ENCODE data around the gene NPHP3.

NPHP3 gene

DNA sequence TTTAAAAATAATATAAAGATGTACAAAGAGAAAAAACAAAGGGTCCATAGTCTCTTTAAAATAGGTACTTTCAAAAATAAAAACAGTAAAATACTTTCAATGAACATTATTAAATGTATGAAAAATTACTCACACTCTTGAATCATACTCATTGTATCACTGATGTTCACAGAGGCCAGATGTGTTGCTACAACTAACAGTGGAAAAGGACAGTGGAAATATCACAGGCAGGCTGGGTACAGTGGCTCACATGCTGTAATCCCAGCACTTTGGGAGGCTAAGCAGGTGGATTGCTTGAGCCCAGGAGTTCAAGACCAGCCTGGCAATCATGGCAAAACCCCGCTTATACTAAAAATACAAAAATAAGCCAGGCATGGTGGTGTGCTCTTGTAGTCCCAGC is 26.8 kb downstream of the NPHP3 start:
- peaks cover 0 to 3% of the 10 kb centered on the region in 2 donors for H3K4me1 ChIP-seq (ENCODE audit: control insufficient read depth in 2 of 2, insufficient read depth in 2 of 2, low read length in 2 of 2)
- H3K4me3 ChIP-seq (ENCODE audit: low read length in 2 of 2) = no peak overlapping the region
- H3K27ac ChIP-seq (ENCODE audit: low read depth in 2 of 2, low read length in 2 of 2) = no peak overlapping the region
- H3K9ac ChIP-seq (ENCODE audit: low read depth in 1 of 2, low read length in 2 of 2) = no peak overlapping the region
- peaks cover 43 to 65% of the 10 kb centered on the region in 2 donors for H3K36me3 ChIP-seq (ENCODE audit: control insufficient read depth in 2 of 2, insufficient read depth in 2 of 2, low read length in 2 of 2)
- no peaks in the 10 kb centered on the region for H3K9me3 ChIP-seq (ENCODE audit: control insufficient read depth in 2 of 2, low read length in 2 of 2)
- H3K27me3 ChIP-seq (ENCODE audit: control insufficient read depth in 2 of 2, insufficient read depth in 2 of 2, low read length in 2 of 2) = no peaks in the 10 kb centered on the region

DNA sequence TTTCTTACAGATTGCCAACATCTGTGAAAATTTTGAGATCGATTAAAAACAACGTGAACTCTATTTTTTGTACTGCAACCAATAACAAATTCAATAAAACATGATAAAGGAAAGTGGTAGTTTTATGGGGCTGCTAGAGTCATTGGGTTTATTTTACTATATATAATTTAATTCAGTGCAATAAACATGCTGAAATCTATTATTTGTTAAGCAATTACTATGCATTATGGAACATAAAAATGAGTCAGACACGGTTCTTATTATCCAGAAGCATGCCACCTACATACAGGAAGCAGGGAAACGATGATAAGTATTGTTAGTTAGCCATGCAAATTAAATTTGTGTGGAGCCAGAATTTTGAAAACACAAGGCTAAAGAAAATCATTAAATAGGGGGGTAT is 27.2 kb downstream of the NPHP3 start:
- no peaks in the 10 kb centered on the region for H3K9me3 ChIP-seq (ENCODE audit: control insufficient read depth in 2 of 2, low read length in 2 of 2)
- H3K27ac ChIP-seq (ENCODE audit: low read depth in 2 of 2, low read length in 2 of 2) = no peak overlapping the region
- no peak overlapping the region for H3K4me3 ChIP-seq (ENCODE audit: low read length in 2 of 2)
- H3K36me3 ChIP-seq (ENCODE audit: control insufficient read depth in 2 of 2, insufficient read depth in 2 of 2, low read length in 2 of 2) = peaks cover 40 to 65% of the 10 kb centered on the region in 2 donors
- H3K27me3 ChIP-seq (ENCODE audit: control insufficient read depth in 2 of 2, insufficient read depth in 2 of 2, low read length in 2 of 2) = no peaks in the 10 kb centered on the region
- H3K4me1 ChIP-seq (ENCODE audit: control insufficient read depth in 2 of 2, insufficient read depth in 2 of 2, low read length in 2 of 2) = peaks cover 0 to 3% of the 10 kb centered on the region in 2 donors
- H3K9ac ChIP-seq (ENCODE audit: low read depth in 1 of 2, low read length in 2 of 2) = no peak overlapping the region

DNA sequence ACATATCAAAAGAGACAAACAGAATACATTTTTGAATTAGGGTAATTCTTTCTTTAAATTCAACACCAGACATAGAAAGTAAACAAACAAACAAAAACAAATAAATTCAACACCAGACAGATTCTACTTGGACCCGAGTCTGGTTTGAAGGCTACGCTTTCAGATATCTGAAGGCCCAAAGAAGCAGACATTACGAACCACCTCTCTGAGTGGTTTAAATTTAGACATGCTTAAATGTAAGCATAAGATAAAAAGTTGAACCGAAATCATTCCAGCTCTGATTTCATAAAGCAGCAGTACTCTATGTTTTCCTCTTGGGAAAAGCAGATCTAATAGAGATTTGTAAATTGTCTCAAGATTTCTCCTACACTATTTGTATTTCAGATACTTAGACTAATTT is 32.2 kb downstream of the NPHP3 start:
- Histone ChIP-seq H3K27me3 (ENCODE audit: control insufficient read depth in 2 of 2, insufficient read depth in 2 of 2, low read length in 2 of 2) (no peaks in the 10 kb centered on the region), H3K36me3 (ENCODE audit: control insufficient read depth in 2 of 2, insufficient read depth in 2 of 2, low read length in 2 of 2) (peaks cover 45 to 61% of the 10 kb centered on the region in 2 donors), H3K27ac (ENCODE audit: low read depth in 2 of 2, low read length in 2 of 2) (no peak overlapping the region), H3K9ac (ENCODE audit: low read depth in 1 of 2, low read length in 2 of 2) (no peak overlapping the region), H3K4me1 (ENCODE audit: control insufficient read depth in 2 of 2, insufficient read depth in 2 of 2, low read length in 2 of 2) (no peaks in the 10 kb centered on the region), H3K4me3 (ENCODE audit: low read length in 2 of 2) (no peak overlapping the region), H3K9me3 (ENCODE audit: control insufficient read depth in 2 of 2, low read length in 2 of 2) (no peaks in the 10 kb centered on the region)

DNA sequence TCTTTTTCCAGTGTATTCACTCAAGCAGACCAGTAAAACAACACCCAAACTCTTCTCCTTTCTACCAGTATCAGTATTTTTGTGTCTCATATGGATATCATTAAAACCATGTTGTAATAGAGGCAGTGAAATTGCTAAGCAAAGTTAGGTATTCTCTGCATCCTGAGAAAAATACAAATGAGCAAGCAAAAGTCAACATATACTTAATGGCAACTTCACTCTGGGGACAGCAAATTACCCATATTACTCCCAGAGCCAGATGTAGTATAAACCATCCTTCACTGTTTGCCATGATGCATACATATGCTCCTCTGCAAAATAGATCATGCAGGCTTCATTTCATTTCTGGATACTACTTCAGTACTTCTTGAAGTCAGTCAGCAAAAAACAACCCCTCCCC is 40.0 kb downstream of the NPHP3 start:
- H3K9ac ChIP-seq (ENCODE audit: low read depth in 1 of 2, low read length in 2 of 2) = no peak overlapping the region
- H3K4me1 ChIP-seq (ENCODE audit: control insufficient read depth in 2 of 2, insufficient read depth in 2 of 2, low read length in 2 of 2) = no peaks in the 10 kb centered on the region
- H3K27ac ChIP-seq (ENCODE audit: low read depth in 2 of 2, low read length in 2 of 2) = no peak overlapping the region
- H3K27me3 ChIP-seq (ENCODE audit: control insufficient read depth in 2 of 2, insufficient read depth in 2 of 2, low read length in 2 of 2) = no peaks in the 10 kb centered on the region
- no peaks in the 10 kb centered on the region for H3K9me3 ChIP-seq (ENCODE audit: control insufficient read depth in 2 of 2, low read length in 2 of 2)
- H3K4me3 ChIP-seq (ENCODE audit: low read length in 2 of 2) = no peak overlapping the region
- peaks cover 48 to 52% of the 10 kb centered on the region in 2 donors for H3K36me3 ChIP-seq (ENCODE audit: control insufficient read depth in 2 of 2, insufficient read depth in 2 of 2, low read length in 2 of 2)

DNA sequence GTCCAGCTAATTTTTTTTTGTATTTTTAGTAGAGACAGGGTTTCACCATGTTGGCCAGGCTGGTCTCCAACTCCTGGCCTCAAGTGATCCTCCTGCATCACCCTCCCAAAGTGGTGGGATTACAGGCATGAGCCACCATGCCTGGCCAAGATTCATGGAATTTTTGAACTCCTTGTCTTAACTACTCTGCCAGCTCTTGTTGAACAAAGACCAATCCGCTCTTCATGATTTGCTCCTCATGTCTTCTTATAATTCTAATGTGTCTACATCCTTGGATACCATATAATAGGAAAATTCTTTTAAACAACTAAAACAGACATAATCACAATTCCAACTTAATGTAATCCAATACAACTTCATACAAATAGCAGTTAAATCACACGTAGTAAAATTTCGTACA is 40.8 kb downstream of the NPHP3 start:
- Histone ChIP-seq H3K4me1 (ENCODE audit: control insufficient read depth in 2 of 2, insufficient read depth in 2 of 2, low read length in 2 of 2) (no peaks in the 10 kb centered on the region), H3K9ac (ENCODE audit: low read depth in 1 of 2, low read length in 2 of 2) (no peak overlapping the region), H3K4me3 (ENCODE audit: low read length in 2 of 2) (no peak overlapping the region), H3K27me3 (ENCODE audit: control insufficient read depth in 2 of 2, insufficient read depth in 2 of 2, low read length in 2 of 2) (no peaks in the 10 kb centered on the region), H3K27ac (ENCODE audit: low read depth in 2 of 2, low read length in 2 of 2) (no peak overlapping the region), H3K9me3 (ENCODE audit: control insufficient read depth in 2 of 2, low read length in 2 of 2) (no peaks in the 10 kb centered on the region), H3K36me3 (ENCODE audit: control insufficient read depth in 2 of 2, insufficient read depth in 2 of 2, low read length in 2 of 2) (peaks cover 53 to 59% of the 10 kb centered on the region in 2 donors)

DNA sequence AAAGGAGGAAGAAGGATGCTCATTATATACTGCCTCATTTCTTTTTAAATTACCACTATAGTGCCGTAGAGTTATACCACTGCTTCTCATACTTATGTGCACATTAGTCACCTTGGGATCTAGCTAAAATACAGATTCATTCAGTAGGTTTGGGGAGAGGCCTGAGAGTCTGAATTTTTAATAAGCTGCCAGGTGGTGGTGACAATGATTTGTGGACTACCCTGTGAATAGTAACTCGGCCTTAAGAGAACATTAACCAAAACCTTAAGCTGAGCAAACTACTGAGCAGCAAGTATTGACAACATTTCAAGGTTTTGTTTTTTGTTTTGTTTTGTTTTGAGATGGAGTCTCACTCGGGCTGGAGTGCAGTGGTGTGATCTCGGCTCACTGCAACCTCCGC is 42.3 kb downstream of the NPHP3 start:
- no peak overlapping the region for H3K27ac ChIP-seq (ENCODE audit: low read depth in 2 of 2, low read length in 2 of 2)
- peaks cover 62 to 63% of the 10 kb centered on the region in 2 donors for H3K36me3 ChIP-seq (ENCODE audit: control insufficient read depth in 2 of 2, insufficient read depth in 2 of 2, low read length in 2 of 2)
- no peaks in the 10 kb centered on the region for H3K4me1 ChIP-seq (ENCODE audit: control insufficient read depth in 2 of 2, insufficient read depth in 2 of 2, low read length in 2 of 2)
- no peak overlapping the region for H3K4me3 ChIP-seq (ENCODE audit: low read length in 2 of 2)
- H3K9ac ChIP-seq (ENCODE audit: low read depth in 1 of 2, low read length in 2 of 2) = no peak overlapping the region
- H3K9me3 ChIP-seq (ENCODE audit: control insufficient read depth in 2 of 2, low read length in 2 of 2) = no peaks in the 10 kb centered on the region
- H3K27me3 ChIP-seq (ENCODE audit: control insufficient read depth in 2 of 2, insufficient read depth in 2 of 2, low read length in 2 of 2) = no peaks in the 10 kb centered on the region

DNA sequence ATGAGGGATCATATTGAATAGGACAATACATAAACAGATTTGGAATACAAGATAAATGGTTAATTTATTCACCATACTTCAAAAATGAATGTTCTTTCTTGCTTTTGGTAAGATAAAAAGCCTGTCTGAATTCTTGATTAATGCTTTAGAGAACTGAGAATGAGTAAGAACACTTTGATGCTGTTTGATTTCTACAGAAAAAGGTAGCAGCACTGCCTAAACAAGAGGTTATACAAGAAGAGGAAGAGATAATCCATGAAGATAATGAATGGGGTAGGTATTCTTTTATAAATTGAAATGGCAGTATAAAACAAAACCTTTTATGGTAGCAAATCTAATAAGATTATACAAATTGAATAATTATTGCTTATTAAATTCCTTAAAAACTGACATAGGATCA is 46.8 kb downstream of the NPHP3 start:
- peaks cover 55% of the 10 kb centered on the region in 2 donors for H3K36me3 ChIP-seq (ENCODE audit: control insufficient read depth in 2 of 2, insufficient read depth in 2 of 2, low read length in 2 of 2)
- H3K27me3 ChIP-seq (ENCODE audit: control insufficient read depth in 2 of 2, insufficient read depth in 2 of 2, low read length in 2 of 2) = no peaks in the 10 kb centered on the region
- no peak overlapping the region for H3K4me3 ChIP-seq (ENCODE audit: low read length in 2 of 2)
- H3K27ac ChIP-seq (ENCODE audit: low read depth in 2 of 2, low read length in 2 of 2) = no peak overlapping the region
- no peak overlapping the region for H3K9ac ChIP-seq (ENCODE audit: low read depth in 1 of 2, low read length in 2 of 2)
- no peaks in the 10 kb centered on the region for H3K9me3 ChIP-seq (ENCODE audit: control insufficient read depth in 2 of 2, low read length in 2 of 2)
- no peaks in the 10 kb centered on the region for H3K4me1 ChIP-seq (ENCODE audit: control insufficient read depth in 2 of 2, insufficient read depth in 2 of 2, low read length in 2 of 2)

DNA sequence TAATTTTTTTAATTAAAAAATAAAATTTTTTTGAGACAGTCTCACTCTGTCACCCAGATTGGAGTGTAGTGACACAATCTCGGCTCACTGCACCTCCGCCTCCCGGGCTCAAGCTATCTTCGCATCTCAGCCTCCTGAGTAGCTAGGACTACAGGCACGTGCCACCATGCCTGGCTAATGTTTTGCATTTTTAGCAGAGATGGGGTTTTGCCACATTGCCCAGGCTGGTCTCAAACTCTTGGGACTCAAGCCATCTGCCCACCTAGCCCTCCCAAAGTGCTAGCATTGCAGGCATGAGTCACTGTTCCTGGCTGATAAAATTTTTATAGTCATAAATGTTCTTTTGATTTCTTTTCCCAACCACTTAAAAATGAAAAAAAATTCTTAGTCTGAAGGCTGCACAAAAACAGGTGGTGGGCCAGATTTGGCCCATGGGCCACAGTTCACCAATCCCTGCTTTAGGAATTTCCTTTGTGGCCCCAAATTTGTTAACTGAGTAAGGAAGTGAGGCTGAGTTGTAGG is 52.9 kb downstream of the NPHP3 start:
- Histone ChIP-seq H3K27ac (ENCODE audit: low read depth in 2 of 2, low read length in 2 of 2) (no peak overlapping the region), H3K9me3 (ENCODE audit: control insufficient read depth in 2 of 2, low read length in 2 of 2) (no peaks in the 10 kb centered on the region), H3K36me3 (ENCODE audit: control insufficient read depth in 2 of 2, insufficient read depth in 2 of 2, low read length in 2 of 2) (peaks cover 22 to 24% of the 10 kb centered on the region in 2 donors), H3K27me3 (ENCODE audit: control insufficient read depth in 2 of 2, insufficient read depth in 2 of 2, low read length in 2 of 2) (no peaks in the 10 kb centered on the region), H3K4me1 (ENCODE audit: control insufficient read depth in 2 of 2, insufficient read depth in 2 of 2, low read length in 2 of 2) (no peaks in the 10 kb centered on the region), H3K9ac (ENCODE audit: low read depth in 1 of 2, low read length in 2 of 2) (no peak overlapping the region), H3K4me3 (ENCODE audit: low read length in 2 of 2) (no peak overlapping the region)

DNA sequence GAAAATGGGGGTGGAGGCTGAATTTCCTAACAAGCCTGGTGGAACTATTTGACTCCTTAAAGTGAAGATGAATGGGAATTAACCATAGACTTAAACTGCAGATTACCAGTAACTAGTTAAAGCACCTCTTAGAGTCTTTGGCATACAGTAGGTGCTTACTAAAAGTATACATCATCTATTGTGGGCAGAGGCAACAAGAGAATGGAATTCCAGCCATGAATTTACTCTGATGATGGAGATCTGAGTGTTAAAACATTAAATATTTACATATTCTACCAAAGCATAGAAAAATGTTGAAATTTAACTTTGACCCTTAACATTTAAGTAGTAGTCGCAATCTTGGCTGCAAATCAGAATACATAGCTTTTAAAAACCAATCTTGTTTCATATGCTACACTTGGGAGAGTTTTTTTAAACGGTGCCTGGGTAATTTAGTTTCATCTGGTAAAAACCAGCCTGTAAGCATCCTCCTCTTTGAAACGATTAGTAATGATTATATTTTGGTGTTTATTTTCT is 56.9 kb downstream of the NPHP3 start:
- no peak overlapping the region for H3K27ac ChIP-seq (ENCODE audit: low read depth in 2 of 2, low read length in 2 of 2)
- no peak overlapping the region for H3K4me3 ChIP-seq (ENCODE audit: low read length in 2 of 2)
- H3K36me3 ChIP-seq (ENCODE audit: control insufficient read depth in 2 of 2, insufficient read depth in 2 of 2, low read length in 2 of 2) = peaks cover 3 to 4% of the 10 kb centered on the region in 2 donors
- H3K9me3 ChIP-seq (ENCODE audit: control insufficient read depth in 2 of 2, low read length in 2 of 2) = no peaks in the 10 kb centered on the region
- peaks cover 7 to 8% of the 10 kb centered on the region in 2 donors for H3K4me1 ChIP-seq (ENCODE audit: control insufficient read depth in 2 of 2, insufficient read depth in 2 of 2, low read length in 2 of 2)
- no peak overlapping the region for H3K9ac ChIP-seq (ENCODE audit: low read depth in 1 of 2, low read length in 2 of 2)
- H3K27me3 ChIP-seq (ENCODE audit: control insufficient read depth in 2 of 2, insufficient read depth in 2 of 2, low read length in 2 of 2) = no peaks in the 10 kb centered on the region

DNA sequence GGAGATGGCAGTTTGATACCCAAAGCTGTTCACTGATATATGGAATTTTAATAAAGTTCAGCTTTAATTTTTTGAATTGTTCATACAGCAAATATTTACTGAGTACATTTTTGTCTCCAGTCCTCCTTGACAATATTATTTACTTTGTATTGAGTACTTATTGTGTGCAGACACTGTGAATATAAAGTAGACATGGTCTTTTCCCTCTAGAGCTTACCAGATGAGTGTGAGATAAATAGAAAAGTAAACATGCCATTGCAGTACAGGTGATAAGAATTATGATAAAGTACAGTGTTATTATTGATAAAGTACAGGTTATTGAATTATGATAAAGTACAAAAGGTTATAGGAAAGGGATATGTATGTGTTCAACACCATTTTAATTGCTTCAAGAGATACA is 60.0 kb downstream of the NPHP3 start:
- Histone ChIP-seq H3K27ac (ENCODE audit: low read depth in 2 of 2, low read length in 2 of 2) (no peak overlapping the region), H3K36me3 (ENCODE audit: control insufficient read depth in 2 of 2, insufficient read depth in 2 of 2, low read length in 2 of 2) (peaks cover 3 to 4% of the 10 kb centered on the region in 2 donors), H3K9ac (ENCODE audit: low read depth in 1 of 2, low read length in 2 of 2) (no peak overlapping the region), H3K27me3 (ENCODE audit: control insufficient read depth in 2 of 2, insufficient read depth in 2 of 2, low read length in 2 of 2) (no peaks in the 10 kb centered on the region), H3K4me3 (ENCODE audit: low read length in 2 of 2) (no peak overlapping the region), H3K9me3 (ENCODE audit: control insufficient read depth in 2 of 2, low read length in 2 of 2) (no peaks in the 10 kb centered on the region), H3K4me1 (ENCODE audit: control insufficient read depth in 2 of 2, insufficient read depth in 2 of 2, low read length in 2 of 2) (peaks cover 14 to 20% of the 10 kb centered on the region in 2 donors)

All from mucosa of rectum (tissue), 2 donors.